HG02970 (cell line): ENCODE measurements around the gene SPIN1.
"Not testable (repeated sequence)": the region's sequence is repeated elsewhere in the genome, so short reads cannot be mapped to it uniquely, and the experiment has no call there.

Experiments
- ATAC-seq: cut with Tn5 transposase; IDR thresholded peaks from one replicate; pipeline ENCODE4 v1.9.1; 2021; ENCODE audit warnings: mild to moderate bottlenecking, moderate library complexity, moderate number of reproducible peaks; ENCODE audit not compliant: unreplicated experiment, low FRiP score

The SPIN1 gene

DNA sequence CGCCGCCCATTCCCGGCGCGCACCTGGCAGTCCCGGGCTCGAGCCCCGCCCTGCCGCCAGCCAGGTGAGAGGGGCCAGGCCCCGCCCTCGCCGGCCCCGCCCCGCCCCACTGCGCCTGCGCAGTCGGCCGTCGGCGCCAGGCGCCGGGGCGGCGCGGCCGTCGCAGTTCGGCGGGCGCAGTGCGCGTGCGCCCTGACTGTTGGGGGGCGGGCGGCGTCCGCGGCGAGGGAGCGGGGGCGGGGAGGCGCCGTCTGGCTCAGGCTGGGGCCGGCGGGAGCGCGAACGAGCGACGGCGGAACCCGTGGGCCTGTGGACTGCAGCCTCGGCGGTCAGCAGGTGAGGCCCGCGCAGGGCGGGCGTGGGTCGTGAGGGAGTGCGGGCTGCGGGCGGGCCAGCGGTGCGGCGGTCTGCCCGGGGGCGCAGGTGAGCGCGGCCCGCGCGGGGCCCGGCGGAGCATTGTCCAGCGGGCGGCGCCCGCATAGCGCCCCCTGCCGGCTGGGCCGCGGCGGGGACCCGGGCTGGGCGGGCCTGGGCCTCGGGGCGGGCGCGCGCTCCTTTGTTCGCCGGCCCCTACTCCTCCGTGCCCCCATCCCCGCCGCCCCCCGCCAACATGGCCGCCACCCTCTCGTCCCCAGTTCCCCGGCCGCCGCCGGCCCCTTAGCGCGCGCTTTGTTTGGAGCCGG lies at the start of gene SPIN1:
TSS of gene SPIN1 (plus strand) at position 242 of the 683 bp plus-strand sequence. CDS start 38,096 bp downstream, outside the sequence.
- peak; percentile 90 for ATAC-seq

DNA sequence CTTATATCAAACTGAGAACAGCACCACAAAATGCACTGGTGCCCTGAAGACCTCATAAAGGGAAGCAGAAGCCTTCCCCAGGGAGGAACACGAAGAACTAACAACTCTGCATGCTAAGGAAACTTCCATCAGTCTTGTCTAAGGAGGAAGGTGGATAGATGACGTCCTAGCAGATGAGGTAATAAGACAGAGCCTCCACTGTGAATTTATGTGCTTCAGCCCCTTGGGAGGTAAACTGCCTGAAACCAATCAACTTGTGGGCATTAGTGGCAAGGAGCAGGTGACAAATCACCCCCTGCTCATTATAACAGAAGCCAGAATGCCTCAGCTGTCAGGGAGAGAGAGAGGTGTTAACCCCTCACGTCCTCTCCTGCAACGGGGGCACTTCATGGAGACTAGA lies 48.9 kb upstream of the SPIN1 start:
- ATAC-seq, result no peak

DNA sequence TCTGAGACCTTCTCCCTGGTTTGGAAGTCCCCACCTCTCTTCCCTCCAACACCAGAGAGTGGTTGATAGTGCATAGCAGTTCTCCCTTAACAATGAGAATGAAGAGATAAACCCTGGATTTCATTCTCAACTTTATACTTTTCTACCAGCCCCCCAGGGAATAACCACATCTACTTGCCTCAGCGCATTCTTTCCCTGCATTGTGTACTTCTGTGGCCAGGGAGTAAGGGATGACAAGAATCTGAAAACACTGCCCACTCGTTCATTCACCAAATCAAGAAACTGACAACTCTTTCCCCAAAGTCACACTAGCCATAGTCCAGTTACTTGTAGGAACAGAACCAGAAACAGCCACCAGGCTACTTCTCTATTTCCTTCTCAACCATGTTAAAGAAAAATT lies 46.0 kb upstream of the SPIN1 start:
- ATAC-seq, result no peak

DNA sequence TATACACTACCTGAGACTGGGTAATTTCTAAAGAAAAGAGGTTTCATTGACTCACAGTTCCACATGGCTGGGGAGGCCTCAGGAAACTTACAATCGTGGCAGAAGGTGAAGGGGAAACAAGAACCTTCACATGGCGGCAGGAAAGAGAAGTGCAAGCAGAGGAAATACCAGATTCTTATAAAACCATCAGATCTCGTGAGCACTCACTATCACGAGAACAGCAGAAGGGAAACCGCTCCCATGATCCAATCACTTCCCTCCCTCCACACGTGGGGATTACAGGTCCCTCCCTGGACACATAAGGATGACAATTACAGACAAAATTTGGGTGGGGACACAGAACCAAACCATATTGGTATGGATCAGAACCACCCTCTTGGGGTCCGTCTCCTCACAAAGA lies 44.2 kb upstream of the SPIN1 start:
- ATAC-seq, result no peak

DNA sequence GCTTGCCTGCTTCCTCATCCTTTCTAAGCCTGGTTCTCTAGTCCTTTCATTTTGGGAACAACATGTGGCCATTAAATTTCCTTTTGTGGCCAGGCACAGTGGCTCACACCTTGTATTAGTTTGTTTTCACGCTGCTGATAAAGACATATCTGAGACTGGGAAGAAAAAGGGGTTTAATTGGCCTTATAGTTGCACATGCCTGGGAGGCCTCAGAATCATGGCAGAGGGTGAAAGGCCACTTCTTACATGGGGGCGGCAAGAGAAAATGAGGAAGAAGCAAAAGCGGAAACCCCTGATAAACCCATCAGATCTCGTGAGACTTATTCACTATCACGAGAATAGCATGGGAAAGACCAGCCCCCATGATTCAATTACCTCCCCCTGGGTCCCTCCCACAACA lies 37.9 kb upstream of the SPIN1 start:
- not testable (repeated sequence) for ATAC-seq

DNA sequence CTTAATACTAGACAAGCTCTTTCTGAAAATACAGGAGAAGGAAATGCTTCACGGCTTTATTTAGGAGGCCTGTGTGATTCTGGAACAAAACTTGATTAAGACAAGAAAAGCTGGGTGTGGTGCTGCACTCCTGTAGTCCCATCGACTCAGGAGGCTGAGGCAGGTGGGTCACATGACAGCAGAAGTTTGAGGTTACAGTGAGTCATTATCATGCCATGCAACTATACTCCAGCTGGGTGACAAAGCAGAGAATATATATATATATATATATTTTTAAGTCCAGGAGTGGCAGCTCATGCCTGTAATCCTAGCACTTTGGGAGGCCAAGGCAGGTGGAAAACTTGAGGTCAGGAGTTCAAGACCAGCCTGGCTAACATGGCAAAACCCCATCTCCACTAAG lies 33.1 kb upstream of the SPIN1 start:
- ATAC-seq, result no peak

DNA sequence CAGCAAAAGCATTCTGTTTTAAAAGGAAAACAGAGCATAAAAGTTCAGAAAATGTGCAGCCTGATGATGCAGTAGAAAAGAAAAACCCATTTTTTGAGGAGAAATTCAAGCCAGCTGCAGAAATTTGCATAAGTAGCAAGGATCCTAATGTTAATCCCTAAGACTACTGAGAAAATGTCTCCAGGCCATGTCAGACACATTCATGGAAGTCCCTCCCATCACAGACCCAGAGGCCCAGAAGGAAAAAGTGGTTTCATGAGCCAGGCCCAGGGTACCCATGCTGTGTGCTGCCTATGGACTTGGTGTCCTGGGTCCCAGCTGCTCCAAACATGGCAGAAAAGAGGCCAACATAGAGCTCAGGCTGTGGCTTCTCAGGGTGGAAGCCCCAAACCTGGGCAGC lies 31.0 kb upstream of the SPIN1 start:
- not testable (repeated sequence) for ATAC-seq

DNA sequence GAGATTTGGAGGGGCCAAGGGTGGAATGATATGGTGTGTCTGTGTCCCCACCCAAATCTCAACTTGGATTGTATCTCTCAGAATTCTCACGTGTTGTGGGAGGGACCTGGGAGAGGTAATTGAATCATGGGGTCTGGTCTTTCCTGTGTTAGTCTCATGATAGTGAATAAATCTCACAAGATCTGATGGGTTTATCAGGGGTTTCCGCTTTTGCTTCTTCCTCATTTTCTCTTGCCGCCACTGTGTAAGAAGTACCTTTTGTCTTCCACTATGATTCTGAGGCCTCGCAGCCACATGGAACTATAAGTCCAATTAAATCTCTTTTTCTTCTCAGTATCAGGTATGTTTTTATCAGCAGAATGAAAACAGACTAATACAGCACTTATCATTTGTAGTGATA lies 29.5 kb upstream of the SPIN1 start:
- no peak for ATAC-seq

DNA sequence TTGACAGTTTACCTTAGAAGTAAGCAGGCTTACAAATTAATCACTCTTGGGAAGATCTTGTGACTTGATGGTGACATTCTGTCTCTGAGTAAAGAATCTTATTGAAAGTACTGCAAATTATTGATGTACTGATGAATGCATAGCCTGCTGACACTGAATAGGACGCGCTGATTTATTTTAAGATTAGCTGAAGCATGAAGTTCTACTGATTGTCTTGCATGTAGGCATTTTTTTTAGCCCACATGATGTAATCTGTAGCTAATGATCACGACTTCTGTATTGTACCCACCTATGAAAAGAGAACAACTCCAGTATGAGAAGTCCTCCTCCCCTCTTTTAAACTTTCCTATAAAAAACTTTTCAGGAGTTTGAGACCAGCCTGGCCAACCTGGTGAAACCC lies 28.3 kb upstream of the SPIN1 start:
- no peak for ATAC-seq

DNA sequence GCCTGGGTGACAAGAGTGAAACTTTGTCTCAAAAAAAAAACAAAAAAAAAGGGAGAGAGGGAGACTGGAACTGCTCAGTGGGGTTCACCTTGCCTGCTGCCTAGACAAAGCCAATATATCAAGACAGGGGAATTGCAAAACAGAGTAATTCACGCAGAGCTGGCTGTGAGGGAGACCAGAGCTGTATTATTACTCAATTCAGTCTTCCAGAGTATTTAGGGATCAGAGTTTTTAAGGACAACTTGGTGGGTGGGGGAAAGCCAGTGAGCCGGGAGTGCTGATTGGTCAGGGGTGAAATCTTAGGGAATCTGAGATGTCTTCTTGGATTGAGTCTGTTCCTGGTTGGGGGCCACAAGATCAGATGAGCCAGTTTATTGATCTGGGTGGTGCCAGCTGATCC lies 25.6 kb upstream of the SPIN1 start:
- ATAC-seq, result no peak

DNA sequence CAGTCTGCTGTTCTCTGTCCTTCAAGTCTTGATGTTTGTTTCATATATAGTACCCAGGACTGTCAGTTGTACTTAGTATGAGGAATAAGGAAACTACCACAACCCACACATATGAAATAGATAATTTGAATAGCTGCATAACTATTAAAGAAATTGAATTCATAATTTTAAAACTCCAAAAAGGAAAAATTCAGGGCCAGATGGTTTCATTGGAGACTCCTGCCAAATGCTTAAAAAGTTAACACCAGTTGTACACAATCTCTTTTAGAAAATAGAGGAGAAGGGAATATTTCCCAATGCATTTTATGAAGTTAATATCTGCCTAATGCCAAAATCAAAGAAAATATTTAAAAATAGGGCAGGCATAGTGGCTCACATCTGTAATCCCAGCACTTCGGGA lies 24.6 kb upstream of the SPIN1 start:
- no peak for ATAC-seq

DNA sequence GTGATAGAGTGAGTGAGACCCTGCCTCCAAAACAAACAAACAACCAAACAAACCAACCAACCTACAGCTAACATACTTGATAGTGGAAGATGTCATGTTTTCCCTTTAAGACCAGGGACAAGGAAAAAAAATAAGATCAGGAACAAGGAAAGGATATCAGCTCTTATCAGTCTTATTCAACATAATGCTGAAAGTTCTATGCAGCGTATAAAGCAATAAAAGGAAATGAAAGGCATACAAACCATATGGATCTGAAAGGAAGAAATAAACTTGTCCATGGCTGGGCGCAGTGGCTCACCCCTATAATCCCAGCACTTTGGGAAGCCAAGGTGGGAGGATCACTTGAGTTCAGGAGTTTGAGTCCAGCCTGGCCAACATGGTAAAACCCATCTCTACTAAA lies 23.5 kb upstream of the SPIN1 start:
- ATAC-seq, result no peak

DNA sequence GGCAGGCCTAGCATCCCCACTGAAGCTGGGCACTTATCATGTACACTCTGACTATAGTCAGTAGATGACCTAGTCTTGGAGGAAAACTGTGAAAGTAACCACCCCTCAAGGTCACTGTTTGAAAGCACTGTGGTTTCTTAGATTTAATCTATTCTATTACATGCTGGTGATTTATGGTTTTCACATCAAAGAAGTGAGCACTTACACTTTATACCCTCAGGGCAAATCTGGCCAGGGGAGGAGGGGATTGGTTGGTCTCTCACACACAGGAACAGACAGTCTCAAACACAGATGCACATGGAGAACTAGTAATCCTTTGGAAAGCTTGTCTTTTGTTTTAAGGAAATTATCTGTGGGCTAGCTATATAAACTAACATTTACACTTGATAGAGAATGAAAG lies 17.9 kb upstream of the SPIN1 start:
- ATAC-seq, result no peak

DNA sequence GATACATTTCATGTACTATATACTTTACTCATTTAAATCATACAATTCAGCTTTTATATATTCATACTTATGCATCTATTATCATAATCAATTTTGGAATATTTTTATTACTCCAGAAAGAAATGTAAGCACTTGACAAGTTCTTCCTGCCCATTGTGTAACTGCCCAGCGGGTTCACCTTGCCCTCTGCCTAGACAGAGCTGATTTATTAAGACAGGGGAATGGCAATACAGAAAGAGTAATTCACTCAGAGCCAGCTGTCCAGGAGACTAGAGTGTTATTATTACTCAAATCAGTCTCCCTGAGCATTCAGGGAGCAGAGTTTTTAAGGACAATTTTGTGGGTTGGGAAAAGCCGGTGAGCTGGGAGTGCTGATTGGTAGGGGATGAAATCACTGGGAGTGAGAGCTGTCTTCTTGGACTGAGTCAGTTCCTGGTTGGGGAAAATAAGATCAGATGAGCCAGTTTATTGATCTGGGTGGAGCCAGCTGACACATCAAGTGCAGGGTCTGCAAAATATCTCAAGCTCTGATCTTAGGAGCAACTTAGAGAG lies 16.1 kb upstream of the SPIN1 start:
- ATAC-seq, result no peak

DNA sequence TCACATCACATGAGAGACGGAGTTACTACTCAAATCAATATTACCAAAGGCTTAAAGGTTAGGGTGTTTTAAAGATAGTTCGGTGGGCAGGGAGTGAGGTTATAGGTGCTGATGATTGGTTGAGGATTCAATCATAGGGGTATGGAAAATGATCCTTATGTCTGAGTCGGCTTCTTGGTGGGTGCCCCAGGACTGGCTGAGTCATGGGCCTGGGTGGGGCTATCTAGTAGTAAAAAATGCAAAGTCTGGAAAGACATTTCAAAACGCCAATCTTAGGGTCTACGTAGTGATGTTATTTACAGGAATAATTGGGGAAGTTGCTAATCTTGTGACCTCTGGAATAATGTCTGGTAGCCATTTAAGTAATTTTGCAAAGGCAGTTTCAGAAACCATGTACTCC lies 15.2 kb upstream of the SPIN1 start:
- ATAC-seq, result no peak

DNA sequence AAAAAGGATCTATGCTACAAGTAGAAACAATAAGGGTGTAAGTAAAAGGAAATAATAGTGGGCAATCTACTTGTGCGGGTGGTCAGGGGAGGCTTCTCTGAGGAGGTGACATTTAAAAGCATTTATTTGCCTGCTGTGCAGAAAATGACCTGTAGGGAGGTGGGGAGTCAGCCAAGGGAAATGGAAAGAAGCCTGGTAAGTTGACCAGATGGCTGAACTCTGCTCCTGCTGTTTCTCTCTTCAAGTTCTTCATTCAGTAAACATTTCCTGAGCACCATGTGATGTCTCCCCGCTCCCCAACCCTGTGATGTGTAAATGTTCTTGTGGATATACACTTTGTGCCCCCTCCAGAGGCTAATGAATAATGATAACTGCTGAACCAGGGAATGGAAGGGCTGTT lies 9.9 kb upstream of the SPIN1 start:
- ATAC-seq, result no peak

DNA sequence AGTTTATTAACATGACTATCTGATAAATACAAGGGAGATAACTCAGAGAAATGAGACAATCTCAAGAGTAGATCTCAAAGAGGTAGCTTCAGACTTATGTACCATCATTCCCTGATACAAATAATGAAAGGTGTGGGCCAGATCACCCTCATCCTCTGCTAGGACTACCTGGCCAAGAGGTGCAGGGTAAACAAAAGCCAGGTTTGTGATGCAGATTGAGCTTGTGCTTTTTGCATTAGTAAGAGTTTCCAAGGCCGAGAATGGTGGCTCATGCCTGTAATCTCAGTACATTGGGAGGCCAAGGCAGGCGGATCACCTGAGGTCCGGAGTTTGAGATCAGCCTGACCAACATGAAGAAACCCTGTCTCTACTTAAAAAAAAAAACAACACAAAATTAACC lies 8.9 kb upstream of the SPIN1 start:
- ATAC-seq, result no peak

DNA sequence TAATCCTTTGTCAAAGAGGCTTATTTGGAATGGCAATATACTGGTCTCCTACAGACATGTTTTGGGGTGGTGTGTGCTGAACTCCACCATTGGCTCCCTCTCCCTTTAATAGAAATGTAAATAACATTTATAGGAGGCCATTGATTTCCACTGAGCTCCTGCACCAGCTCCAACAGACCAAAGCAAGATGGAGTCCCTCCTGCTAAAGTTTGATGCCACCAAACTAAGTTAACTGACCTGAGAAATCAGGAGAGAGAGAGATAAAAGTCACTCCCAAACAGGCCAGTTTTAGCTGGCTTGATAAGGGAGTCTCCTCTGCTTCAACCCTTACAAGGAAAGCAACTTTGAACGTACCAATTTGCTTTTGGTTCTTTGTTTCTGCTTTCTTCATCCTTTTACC lies 8.1 kb upstream of the SPIN1 start:
- ATAC-seq, result no peak

DNA sequence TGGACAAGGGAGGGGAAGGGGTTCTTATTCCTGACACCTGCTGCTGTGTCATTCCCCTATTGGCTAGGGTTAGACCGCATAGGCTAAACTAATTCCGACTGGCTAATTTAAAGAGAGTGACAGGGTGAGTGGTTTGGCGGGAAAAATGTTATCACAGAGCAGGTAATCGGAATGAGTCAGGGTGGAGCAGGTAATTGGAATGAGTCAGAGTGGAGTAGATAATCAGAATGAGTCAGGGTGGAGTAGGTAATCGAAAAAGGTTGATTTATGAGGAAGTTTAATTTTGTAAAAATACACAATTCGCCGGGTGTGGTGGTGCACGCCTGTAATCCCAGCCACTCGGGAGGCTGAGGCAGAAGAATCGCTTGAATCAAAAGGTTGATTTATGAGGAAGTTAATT lies 6.9 kb upstream of the SPIN1 start:
- not testable (repeated sequence) for ATAC-seq

DNA sequence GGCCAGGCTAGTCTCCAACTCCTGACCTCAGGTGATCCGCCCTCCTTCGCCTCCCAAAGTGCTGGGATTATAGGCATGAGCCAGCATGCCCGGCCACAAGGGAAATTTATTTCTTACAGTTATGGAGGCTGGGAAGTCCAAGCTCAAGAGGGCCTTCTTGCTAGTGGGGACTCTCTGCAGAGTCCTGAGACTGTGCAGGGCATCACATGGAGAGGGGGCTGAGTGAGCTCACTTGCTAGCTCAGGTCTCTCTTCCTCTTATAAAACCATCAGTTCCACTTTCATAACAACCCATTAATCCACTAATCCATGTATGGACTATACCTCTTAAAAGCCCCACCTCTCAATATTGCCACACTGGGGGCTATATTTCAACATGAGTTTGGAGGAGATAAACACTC lies 5.1 kb upstream of the SPIN1 start:
- ATAC-seq, result no peak

DNA sequence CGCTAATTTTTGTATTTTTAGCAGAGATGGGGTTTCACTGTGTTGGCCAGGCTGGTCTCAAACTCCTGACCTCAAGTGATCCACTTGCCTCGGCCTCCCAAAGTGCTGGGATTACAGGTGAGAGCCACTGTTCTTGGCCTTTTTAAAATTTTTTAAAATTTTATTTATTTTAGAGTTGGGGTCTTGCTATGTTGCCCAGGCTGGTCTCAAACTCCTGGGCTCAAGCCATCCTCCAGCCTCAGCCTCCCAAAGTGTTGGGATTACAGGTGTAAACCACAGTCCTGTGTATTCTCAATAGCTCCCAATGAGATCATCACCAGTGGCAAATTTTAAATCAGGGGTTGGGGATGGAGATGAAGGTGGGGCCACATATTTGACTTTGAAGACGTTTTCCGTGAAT lies 2.1 kb upstream of the SPIN1 start:
- not testable (repeated sequence) for ATAC-seq

DNA sequence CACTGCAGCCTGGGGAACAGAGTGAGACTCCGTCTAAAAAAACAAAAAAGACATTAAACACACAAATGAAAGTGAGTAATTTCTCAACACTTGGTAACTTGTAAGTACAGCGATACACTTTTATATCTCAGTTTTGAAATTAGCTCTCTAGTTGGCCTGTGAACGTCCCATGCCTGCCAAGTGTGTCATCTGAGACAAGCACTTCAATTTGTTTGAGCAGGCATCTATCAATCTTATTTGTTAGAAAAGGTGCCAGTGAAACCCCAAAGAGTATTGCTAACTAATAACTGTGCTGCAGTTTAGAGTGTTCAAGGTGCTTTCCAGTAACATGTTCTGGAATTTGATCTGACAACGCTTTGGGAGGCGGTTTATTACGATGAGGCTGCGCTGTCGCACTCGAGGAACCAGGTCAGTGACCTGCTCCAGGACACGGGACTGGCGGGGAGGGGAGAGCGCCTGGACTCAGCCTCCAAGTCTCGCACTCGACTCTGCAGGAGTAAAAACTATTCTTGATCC lies 1.1 kb upstream of the SPIN1 start:
- ATAC-seq, result no peak
